ENCODE data around the gene CASR. TPM values are rescaled to one million over a fixed set of nuclear protein-coding genes. Genes with fewer than 3 reads are reported as not detected.

CASR gene
- total RNA-seq, 4 donors from 2014 or later = under 0.01 TPM; not detected in 3

GRCh38 chr3:122318620-122319019, 135.2 kb downstream of the CASR start:
- no peak for TF ChIP-seq CTCF (IDR thresholded peaks at IDR 0.05; ENCODE audit: low read depth)

- no peak for TF ChIP-seq CTCF (IDR thresholded peaks at IDR 0.05; ENCODE audit: low read depth)
Measured at GRCh38 chr3:122322095-122323075, 138.9 kb downstream of the CASR start.

GRCh38 chr3:122324871-122325323, 141.4 kb downstream of the CASR start, which contains the start of gene CSTA:
TSS of gene CSTA (plus strand) at chr3:122325248. CDS start at chr3:122325293, 45 bp downstream.
- no peak for TF ChIP-seq CTCF (IDR thresholded peaks at IDR 0.05; ENCODE audit: low read depth)

GRCh38 chr3:122325769-122326168, 142.3 kb downstream of the CASR start:
- TF ChIP-seq CTCF (IDR thresholded peaks at IDR 0.05; ENCODE audit: low read depth) = no peak

GRCh38 chr3:122331886-122332285, 148.4 kb downstream of the CASR start:
- no peak for TF ChIP-seq CTCF (IDR thresholded peaks at IDR 0.05; ENCODE audit: low read depth)

- TF ChIP-seq CTCF (IDR thresholded peaks at IDR 0.05; ENCODE audit: low read depth) = no peak
Measured at GRCh38 chr3:122332551-122332950, 149.1 kb downstream of the CASR start.

Other genes starting within 250 kb of the CASR start
- gene ILDR1, start 161.4 kb upstream of the CASR start, total RNA-seq = under 1 TPM in 1 of 4 donors, not detected in 3; 0.17 TPM
- gene CD86, start 128.3 kb upstream of the CASR start, total RNA-seq = 10 to 100 TPM in 3 of 4 donors, 1 to 10 TPM in 1; 7.0 to 61.4 (median 11.8) TPM
- gene CSTA, start 141.6 kb downstream of the CASR start, total RNA-seq = 10 to 100 TPM in 3 of 4 donors, 1 to 10 TPM in 1; 6.6 to 48.1 (median 29.1) TPM
- gene MIX23, start 199.6 kb downstream of the CASR start, total RNA-seq = 10 to 100 TPM; 10.4 to 20.2 (median 14.4) TPM
- gene FAM162A, start 200.5 kb downstream of the CASR start, total RNA-seq = 10 to 100 TPM; 18.7 to 28.8 (median 24.5) TPM
- gene WDR5B, start 232.4 kb downstream of the CASR start, total RNA-seq = 1 to 10 TPM; 4.1 to 6.6 (median 6.1) TPM